BLaER1 (cell line): ENCODE measurements around the gene MRPL39.
"Not testable (repeated sequence)": the region's sequence is repeated elsewhere in the genome, so short reads cannot be mapped to it uniquely, and the experiment has no call there.

Source experiments
- H3K27ac ChIP-seq: shearing (Covaris generic); formaldehyde crosslinking; 2 replicates; pipeline ENCODE4 v1.8.1; 2022
- H3K27me3 ChIP-seq: shearing (Covaris generic); formaldehyde crosslinking; 2 replicates; pipeline ENCODE4 v1.8.1; 2022
- H3K36me3 ChIP-seq: shearing (Covaris generic); formaldehyde crosslinking; 2 replicates; pipeline ENCODE4 v1.8.1; 2022
- H3K4me1 ChIP-seq: shearing (Covaris generic); formaldehyde crosslinking; 2 replicates; pipeline ENCODE4 v1.8.1; 2022
- H3K4me2 ChIP-seq: shearing (Covaris generic); formaldehyde crosslinking; 2 replicates; pipeline ENCODE4 v1.8.1; 2022
- H3K4me3 ChIP-seq: shearing (Covaris generic); formaldehyde crosslinking; 2 replicates; pipeline ENCODE4 v1.8.1; 2022
- H3K9ac ChIP-seq: shearing (Covaris generic); formaldehyde crosslinking; 2 replicates; pipeline ENCODE4 v1.8.1; 2022
- H3K9me3 ChIP-seq: shearing (Covaris generic); formaldehyde crosslinking; 2 replicates; pipeline ENCODE4 v1.8.1; 2022
- H4K20me1 ChIP-seq: shearing (Covaris generic); formaldehyde crosslinking; 2 replicates; pipeline ENCODE4 v1.8.1; 2022
- Cebpa-rat ChIP-seq: shearing (Covaris generic); IDR thresholded peaks from 2 replicates; pipeline ENCODE4 v1.8.1; 2022

MRPL39 gene

DNA sequence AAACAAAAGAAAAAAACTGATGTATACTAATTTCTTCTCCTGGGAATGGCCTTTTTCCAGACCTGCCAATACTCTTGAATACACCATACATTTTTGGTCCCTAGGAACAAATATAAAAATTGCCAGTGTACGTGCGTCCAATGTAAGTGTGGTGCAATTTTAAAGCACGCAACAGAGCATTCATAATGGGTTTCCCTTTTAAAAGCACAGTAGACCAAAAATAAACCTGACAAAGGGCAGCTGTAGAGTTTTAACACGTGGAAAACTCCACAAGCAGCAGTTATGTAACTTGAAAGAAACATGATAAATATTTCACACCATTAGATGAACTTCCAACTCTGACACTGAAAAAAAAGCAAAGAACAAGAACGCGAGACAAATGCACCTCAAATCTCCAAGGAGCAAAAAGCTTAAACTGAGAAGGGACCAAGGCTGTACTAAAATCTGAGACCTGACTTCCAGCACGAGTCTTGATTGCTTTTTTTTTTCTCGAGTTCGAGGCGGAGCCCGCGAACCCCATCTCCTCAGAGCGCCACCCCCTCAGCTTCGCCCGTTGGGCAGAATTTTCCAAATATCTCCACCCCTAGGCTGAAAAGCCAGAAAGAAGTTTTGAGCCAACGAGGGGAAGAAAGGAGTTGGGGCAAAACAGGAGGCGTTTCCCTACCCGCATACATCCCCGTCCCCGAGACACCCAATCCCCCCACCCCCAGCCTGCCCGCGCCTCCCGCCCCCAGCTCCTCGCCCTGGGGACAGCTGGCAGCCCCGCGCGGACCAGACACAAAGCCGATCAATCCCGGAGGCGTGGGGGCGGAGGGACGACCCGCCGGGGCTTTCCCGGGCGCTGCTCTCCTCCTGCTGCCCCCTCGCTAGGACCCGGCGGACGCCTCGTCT lies 31.6 kb upstream of the MRPL39 start, which contains the start of gene JAM2:
Gene JAM2, plus strand, starts transcription at position 599 of the 891 bp plus-strand sequence. CDS start 564 bp downstream, outside the sequence.
- no peaks in the 10 kb centered on the region for H3K36me3 ChIP-seq
- no peak for TF ChIP-seq Cebpa-rat
- H3K27ac ChIP-seq = peak within 1 kb of the TSS; percentile 81
- peak within 1 kb of the TSS; percentile 93 for H3K4me2 ChIP-seq
- peak within 1 kb of the TSS; percentile 82 for H3K9ac ChIP-seq
- H3K9me3 ChIP-seq = no peaks in the 10 kb centered on the region
- no peaks in the 10 kb centered on the region for H4K20me1 ChIP-seq
- no peaks in the 10 kb centered on the region for H3K27me3 ChIP-seq
- H3K4me1 ChIP-seq = peaks cover 36% of the 10 kb centered on the region
- H3K4me3 ChIP-seq = peak within 1 kb of the TSS; percentile 81

GRCh38 chr21:25637851-25638659 lies 30.8 kb upstream of the MRPL39 start:
- no peak overlapping the region for H3K27ac ChIP-seq
- H3K9me3 ChIP-seq = no peaks in the 10 kb centered on the region
- TF ChIP-seq Cebpa-rat = no peak
- no peaks in the 10 kb centered on the region for H3K27me3 ChIP-seq
- no peaks in the 10 kb centered on the region for H4K20me1 ChIP-seq
- H3K4me1 ChIP-seq = peaks cover 36% of the 10 kb centered on the region
- peak overlapping the region; percentile 81 for H3K4me3 ChIP-seq
- H3K4me2 ChIP-seq = peak overlapping the region; percentile 93
- H3K9ac ChIP-seq = no peak overlapping the region
- no peaks in the 10 kb centered on the region for H3K36me3 ChIP-seq

- Histone ChIP-seq H3K9ac (no peak overlapping the region), H4K20me1 (no peaks in the 10 kb centered on the region), H3K4me1 (peaks cover 32% of the 10 kb centered on the region), H3K4me3 (no peak overlapping the region), H3K9me3 (no peaks in the 10 kb centered on the region), H3K27ac (no peak overlapping the region), H3K4me2 (no peak overlapping the region), H3K36me3 (no peaks in the 10 kb centered on the region), H3K27me3 (no peaks in the 10 kb centered on the region)
- no peak for TF ChIP-seq Cebpa-rat
Measured at GRCh38 chr21:25636727-25637126, 29.4 kb upstream of the MRPL39 start.

DNA sequence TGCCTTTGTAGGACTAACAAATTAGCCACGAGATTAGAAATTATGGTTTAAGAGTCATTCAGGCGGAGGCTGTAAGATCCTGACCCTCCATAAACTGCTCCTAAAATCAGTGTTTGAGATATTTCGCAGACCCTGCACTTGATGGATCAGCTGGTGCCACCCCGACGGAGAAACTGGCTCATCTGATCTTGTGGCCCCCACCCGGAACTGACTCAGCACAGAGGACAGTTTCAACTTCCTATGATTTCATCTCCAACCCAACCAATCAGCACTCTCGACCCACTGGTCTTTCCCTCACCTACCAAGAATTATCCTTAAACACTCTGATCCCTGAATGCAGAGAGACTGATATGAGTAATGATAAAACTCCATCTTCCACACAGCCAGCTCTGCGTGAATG lies 28.0 kb upstream of the MRPL39 start:
- no peaks in the 10 kb centered on the region for H4K20me1 ChIP-seq
- H3K9ac ChIP-seq = no peak overlapping the region
- no peak overlapping the region for H3K4me2 ChIP-seq
- H3K9me3 ChIP-seq = no peaks in the 10 kb centered on the region
- H3K4me3 ChIP-seq = no peak overlapping the region
- H3K27ac ChIP-seq = no peak overlapping the region
- no peaks in the 10 kb centered on the region for H3K27me3 ChIP-seq
- no peak for TF ChIP-seq Cebpa-rat
- no peaks in the 10 kb centered on the region for H3K36me3 ChIP-seq
- peaks cover 21% of the 10 kb centered on the region for H3K4me1 ChIP-seq

DNA sequence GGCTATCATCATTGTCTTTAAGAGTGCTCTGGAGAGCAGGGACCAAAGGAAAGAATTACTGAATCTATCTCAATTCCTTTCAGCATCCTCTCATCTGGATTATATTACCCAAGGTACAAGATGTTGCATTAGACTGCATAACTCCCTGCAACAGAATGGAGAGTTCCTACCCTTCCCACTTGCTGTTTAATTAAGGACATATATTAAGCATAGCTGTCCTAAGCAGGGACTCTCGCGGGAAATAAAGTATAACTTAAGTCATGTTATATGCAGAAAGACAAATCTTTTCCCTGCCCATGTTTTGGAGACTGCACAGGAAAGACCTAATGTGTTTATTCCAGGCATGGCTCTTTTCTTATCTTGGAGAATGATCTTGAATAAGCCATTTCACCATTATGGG lies 25.0 kb upstream of the MRPL39 start:
- no peak overlapping the region for H3K4me2 ChIP-seq
- no peak overlapping the region for H3K4me3 ChIP-seq
- H3K4me1 ChIP-seq = no peaks in the 10 kb centered on the region
- no peaks in the 10 kb centered on the region for H3K27me3 ChIP-seq
- H3K9me3 ChIP-seq = no peaks in the 10 kb centered on the region
- no peak overlapping the region for H3K27ac ChIP-seq
- no peaks in the 10 kb centered on the region for H3K36me3 ChIP-seq
- TF ChIP-seq Cebpa-rat = no peak
- no peak overlapping the region for H3K9ac ChIP-seq
- H4K20me1 ChIP-seq = no peaks in the 10 kb centered on the region

- no peak for TF ChIP-seq Cebpa-rat
- Histone ChIP-seq H3K36me3 (no peaks in the 10 kb centered on the region), H3K4me3 (no peak overlapping the region), H3K9me3 (no peaks in the 10 kb centered on the region), H3K27me3 (no peaks in the 10 kb centered on the region), H3K4me2 (no peak overlapping the region), H3K9ac (no peak overlapping the region), H4K20me1 (no peaks in the 10 kb centered on the region), H3K4me1 (no peaks in the 10 kb centered on the region), H3K27ac (no peak overlapping the region)
Measured at GRCh38 chr21:25626757-25627156, 19.5 kb upstream of the MRPL39 start.

DNA sequence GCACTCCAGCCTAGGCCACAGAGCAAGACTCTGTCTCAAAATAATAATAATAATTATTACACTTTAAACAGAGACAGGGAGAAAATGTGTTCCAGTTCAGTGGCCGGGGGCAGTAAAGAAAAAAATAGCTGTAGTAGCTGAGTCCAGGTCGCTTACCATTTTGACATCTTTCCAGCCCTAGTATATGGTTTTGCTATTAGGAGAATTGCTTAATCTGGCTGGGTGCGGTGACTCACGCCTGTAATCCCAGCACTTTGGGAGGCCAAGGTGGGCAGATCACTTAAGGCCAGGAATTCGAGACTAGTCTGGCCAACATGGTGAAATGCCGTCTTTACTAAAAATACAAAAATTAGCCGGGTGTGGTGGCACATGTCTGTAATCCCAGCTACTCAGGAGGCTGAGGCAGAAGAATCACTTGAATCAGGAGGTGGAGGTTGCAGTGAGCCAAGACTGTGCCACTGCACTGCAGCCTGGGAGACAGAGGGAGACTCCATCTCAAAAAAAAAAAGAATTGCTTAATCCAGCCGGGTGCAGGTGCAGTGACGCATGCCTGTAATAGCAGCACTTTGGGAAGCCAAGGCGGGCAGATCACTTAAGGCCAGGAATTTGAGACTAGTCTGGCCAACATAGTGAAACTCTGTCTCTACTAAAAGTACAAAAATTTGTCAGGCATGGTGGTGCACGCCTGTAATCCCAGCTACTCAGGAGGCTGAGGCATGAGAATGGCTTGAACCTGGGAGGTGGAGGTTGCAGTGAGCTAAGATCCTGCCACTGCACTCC lies 18.7 kb upstream of the MRPL39 start:
- H3K27me3 ChIP-seq, H3K4me3 ChIP-seq, H3K36me3 ChIP-seq, H3K9ac ChIP-seq, H3K9me3 ChIP-seq, H3K4me2 ChIP-seq, H3K4me1 ChIP-seq, H4K20me1 ChIP-seq, H3K27ac ChIP-seq: not testable (repeated sequence)

- no peaks in the 10 kb centered on the region for H3K27me3 ChIP-seq
- no peak overlapping the region for H3K9ac ChIP-seq
- no peaks in the 10 kb centered on the region for H3K9me3 ChIP-seq
- H3K4me3 ChIP-seq = no peak overlapping the region
- no peak for TF ChIP-seq Cebpa-rat
- no peaks in the 10 kb centered on the region for H3K36me3 ChIP-seq
- no peak overlapping the region for H3K27ac ChIP-seq
- no peaks in the 10 kb centered on the region for H4K20me1 ChIP-seq
- H3K4me1 ChIP-seq = no peaks in the 10 kb centered on the region
- H3K4me2 ChIP-seq = no peak overlapping the region
Measured at GRCh38 chr21:25625036-25625435, 17.8 kb upstream of the MRPL39 start.

DNA sequence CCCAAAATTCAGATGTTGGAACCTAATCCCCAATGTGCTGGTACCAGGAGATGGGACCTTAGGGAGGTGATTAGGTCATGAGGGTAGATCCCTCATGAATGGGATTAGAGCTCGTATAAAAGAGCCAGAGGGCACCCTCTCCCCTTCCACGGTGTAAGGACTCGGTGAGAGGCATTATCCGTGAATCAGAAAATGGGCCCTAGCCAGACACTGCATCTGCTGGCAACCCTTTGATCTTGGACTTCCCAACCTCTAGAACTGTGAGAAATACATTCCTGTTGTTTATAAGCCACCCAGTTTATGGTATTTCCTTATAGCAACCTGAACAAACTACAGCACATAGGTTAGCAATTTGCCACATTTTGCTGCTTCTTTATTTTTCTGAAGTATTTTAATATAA lies 17.2 kb upstream of the MRPL39 start:
- no peak overlapping the region for H3K9ac ChIP-seq
- no peaks in the 10 kb centered on the region for H3K36me3 ChIP-seq
- H3K27ac ChIP-seq = no peak overlapping the region
- no peak overlapping the region for H3K4me3 ChIP-seq
- H3K4me2 ChIP-seq = no peak overlapping the region
- no peaks in the 10 kb centered on the region for H4K20me1 ChIP-seq
- no peak for TF ChIP-seq Cebpa-rat
- H3K27me3 ChIP-seq = no peaks in the 10 kb centered on the region
- no peaks in the 10 kb centered on the region for H3K9me3 ChIP-seq
- H3K4me1 ChIP-seq = no peaks in the 10 kb centered on the region

DNA sequence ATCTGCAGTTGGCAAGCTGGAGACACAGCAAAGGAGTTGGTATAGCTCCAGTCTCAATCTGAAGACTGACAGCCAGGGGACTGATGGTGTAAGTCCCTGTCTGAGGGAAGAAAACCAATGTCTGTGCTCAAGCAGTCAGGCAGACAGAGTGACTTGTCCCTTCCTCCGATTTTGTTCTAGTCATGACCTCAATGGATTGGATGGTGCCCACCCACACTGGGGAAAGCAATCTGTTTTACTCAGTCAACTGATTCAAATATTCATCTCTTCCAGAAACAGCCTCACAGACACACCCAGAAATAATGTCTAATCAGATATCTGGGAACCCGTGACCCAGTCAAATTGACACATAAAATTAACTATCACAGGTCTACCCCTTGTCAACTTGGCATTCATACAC lies 11.9 kb upstream of the MRPL39 start:
- no peak overlapping the region for H3K27ac ChIP-seq
- H3K4me3 ChIP-seq = no peak overlapping the region
- no peaks in the 10 kb centered on the region for H3K36me3 ChIP-seq
- no peaks in the 10 kb centered on the region for H4K20me1 ChIP-seq
- H3K9ac ChIP-seq = no peak overlapping the region
- no peaks in the 10 kb centered on the region for H3K9me3 ChIP-seq
- no peaks in the 10 kb centered on the region for H3K27me3 ChIP-seq
- no peak for TF ChIP-seq Cebpa-rat
- H3K4me2 ChIP-seq = no peak overlapping the region
- H3K4me1 ChIP-seq = no peaks in the 10 kb centered on the region
